GM20000 (cell line): ENCODE results near the gene SSUH2.

Source experiments
- DNase-seq: peaks from one replicate; pipeline ENCODE4 v3.0.0; 2012; ENCODE audit warnings: low spot score
- CTCF ChIP-seq: IDR thresholded peaks from 2 replicates; pipeline ENCODE4 v1.5.1; 2012; ENCODE audit warnings: mild to moderate bottlenecking, control low read depth; ENCODE audit errors: extremely low read depth, missing control alignments

SSUH2 gene

GRCh38 chr3:8622873-8623691 lies 21.5 kb downstream of the SSUH2 start:
- peak; percentile 94 for TF ChIP-seq CTCF
- DNase-seq, result peak; percentile 82

DNA sequence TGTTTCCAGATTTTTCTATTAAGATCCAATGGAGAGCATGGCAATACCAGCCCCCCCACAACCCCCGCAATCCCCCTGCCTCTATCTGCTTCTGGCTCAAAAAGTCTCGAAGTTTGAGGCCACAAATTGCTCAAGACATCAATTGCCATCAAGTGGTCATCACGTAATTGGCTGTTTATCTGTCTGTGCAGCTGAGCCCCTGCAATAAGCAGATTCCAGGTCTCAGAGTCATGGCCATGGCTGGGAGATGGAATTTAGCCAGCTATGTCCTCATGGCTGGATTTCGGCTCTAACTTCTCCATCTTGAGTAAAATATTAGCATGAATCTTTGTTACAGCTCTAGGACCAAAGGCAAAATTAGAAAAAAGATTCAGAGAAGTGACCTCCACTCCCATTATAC lies 22.7 kb downstream of the SSUH2 start:
- TF ChIP-seq CTCF, result no peak
- DNase-seq, result no peak

GRCh38 chr3:8621141-8621540 lies 23.5 kb downstream of the SSUH2 start:
- no peak for TF ChIP-seq CTCF

DNA sequence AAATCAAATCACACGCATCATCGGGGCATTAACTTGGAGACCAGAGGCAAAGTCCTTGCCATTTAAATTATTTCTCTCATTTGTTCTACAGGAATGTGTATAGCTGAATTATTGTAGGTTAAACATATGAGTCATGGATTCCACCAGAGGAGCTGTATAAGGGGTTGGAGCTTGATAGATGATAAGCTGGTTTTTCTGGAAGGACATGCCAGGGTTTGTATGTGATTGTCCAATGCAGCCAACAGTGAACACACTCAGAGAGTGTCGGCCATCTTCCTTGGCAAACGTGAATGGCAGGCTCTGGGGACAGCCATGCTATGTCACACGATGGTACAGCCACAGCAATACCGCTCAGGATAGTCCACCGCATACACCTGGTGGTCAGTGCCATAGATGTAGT lies 25.1 kb downstream of the SSUH2 start:
- no peak for DNase-seq

More at GRCh38 chr3:8621141-8621540, 23.5 kb downstream of the SSUH2 start:
- DNase-seq, result no peak

GRCh38 chr3:8618950-8619349 lies 25.6 kb downstream of the SSUH2 start:
- DNase-seq, result no peak
- no peak for TF ChIP-seq CTCF

More for the DNA sequence above, 25.1 kb downstream of the SSUH2 start:
- no peak for TF ChIP-seq CTCF

DNA sequence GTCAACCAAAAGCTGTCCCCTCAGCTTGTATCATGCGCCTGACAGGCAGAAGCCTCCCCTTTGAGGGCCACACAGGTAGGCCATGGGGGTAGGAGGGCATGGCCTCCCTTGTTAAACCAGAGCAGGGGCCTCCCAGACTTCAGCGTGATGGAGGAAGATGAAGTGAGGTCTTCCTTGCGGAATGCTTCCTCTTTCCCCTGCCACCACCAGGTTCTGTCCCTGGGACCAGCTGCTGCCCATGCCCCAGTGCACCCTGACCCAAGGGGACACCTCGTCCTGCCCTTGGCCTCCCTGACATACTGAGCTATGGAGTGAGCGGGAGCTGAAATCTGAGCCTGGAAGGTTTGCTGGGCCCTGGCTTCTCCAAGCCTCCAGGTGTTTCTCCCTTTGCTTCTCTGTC lies 26.7 kb downstream of the SSUH2 start:
- TF ChIP-seq CTCF, result no peak

DNA sequence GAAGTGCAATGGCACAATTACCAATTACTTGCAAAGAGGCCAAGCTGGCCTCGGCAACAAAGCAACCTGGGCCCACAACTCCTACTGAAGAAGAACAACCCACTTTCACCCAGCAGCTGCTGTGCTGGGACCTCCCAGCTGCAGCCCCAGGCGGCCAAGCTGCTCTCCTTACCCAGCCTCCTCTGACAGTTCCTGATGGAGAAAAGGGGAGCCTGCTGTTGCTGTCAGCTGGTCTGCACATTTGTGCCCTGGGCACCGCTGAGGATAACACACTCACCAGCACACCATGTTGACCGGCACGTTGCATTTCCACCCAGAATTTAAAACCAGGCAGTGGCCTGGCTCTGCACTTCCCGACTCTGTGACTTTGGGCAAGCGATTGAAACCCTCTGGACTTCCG lies 33.6 kb downstream of the SSUH2 start:
- DNase-seq, result no peak
- no peak for TF ChIP-seq CTCF

More for the DNA sequence above, 26.7 kb downstream of the SSUH2 start:
- no peak for DNase-seq
